HG03439 (cell line): ENCODE results near the gene OR51G1.
"Not testable (repeated sequence)": the region's sequence is repeated elsewhere in the genome, so short reads cannot be mapped to it uniquely, and the experiment has no call there.

Source experiments
- ATAC-seq: cut with Tn5 transposase; IDR thresholded peaks from one replicate; pipeline ENCODE4 v1.9.1; 2021; ENCODE audit warnings: mild to moderate bottlenecking, moderate library complexity; ENCODE audit not compliant: unreplicated experiment

Gene OR51G1, protein sequence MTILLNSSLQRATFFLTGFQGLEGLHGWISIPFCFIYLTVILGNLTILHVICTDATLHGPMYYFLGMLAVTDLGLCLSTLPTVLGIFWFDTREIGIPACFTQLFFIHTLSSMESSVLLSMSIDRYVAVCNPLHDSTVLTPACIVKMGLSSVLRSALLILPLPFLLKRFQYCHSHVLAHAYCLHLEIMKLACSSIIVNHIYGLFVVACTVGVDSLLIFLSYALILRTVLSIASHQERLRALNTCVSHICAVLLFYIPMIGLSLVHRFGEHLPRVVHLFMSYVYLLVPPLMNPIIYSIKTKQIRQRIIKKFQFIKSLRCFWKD

GRCh38 chr11:4924239-4924638 lies at the start of gene OR51G1:
OR51G1 (minus strand) TSS chr11:4924339; CDS start chr11:4924339, 0 bp downstream.
- ATAC-seq, result no peak

GRCh38 chr11:4962816-4963215 lies 38.7 kb upstream of the OR51G1 start:
- no peak for ATAC-seq

GRCh38 chr11:4960877-4961276 lies 36.7 kb upstream of the OR51G1 start:
- no peak for ATAC-seq

- no peak for ATAC-seq
These were observed 33.3 kb upstream of the OR51G1 start for GRCh38 chr11:4957396-4957795.

DNA sequence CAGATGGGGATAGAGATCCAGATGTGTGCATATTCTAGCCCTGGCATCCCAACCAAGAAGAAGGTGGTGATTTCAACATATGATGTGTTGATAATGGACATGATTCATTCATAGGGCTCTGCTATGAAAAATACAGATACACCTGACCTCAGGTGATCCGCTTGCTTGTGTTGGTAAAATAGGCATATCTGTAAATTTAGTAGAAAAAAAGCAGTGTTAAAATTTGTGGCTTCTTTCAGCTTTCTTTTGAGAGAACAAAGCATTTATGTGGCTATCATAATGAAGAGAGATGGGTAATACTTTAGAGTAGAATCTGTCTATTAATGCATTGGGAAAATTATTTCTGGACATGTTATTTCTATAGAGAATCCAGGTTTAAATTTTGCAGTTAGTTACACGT lies 31.5 kb upstream of the OR51G1 start, which contains the start of gene OR51A2:
Gene OR51A2 (minus strand): TSS at position 101 of the 400 bp plus-strand sequence. CDS start 0 bp downstream, at position 101.
- not testable (repeated sequence) for ATAC-seq

DNA sequence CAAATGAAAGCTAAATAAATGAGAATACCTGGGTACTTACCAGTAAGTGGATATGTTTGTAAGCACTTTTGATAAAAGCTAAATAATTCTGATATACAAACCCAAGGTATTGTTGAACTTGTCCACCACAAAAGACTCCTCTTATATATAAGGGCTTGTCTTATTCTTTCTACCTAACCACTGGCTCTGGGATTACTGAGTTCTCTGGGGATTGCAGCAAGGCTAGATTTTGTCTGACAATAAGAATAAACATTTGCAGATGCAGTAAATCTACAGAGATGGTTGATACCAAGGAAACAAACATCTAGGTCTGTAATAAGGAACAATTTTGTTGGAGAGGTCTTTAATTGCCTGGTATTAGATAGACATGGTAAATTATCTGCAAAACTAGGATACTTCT lies 23.4 kb upstream of the OR51G1 start, which contains the start of gene OR51A4:
Gene OR51A4 (minus strand): TSS at position 101 of the 400 bp plus-strand sequence. CDS start 505 bp downstream, outside the sequence.
- ATAC-seq, result no peak

GRCh38 chr11:4936745-4937144 lies 12.6 kb upstream of the OR51G1 start:
- ATAC-seq, result no peak

GRCh38 chr11:4932751-4933150 lies 8.6 kb upstream of the OR51G1 start:
- ATAC-seq, result no peak

DNA sequence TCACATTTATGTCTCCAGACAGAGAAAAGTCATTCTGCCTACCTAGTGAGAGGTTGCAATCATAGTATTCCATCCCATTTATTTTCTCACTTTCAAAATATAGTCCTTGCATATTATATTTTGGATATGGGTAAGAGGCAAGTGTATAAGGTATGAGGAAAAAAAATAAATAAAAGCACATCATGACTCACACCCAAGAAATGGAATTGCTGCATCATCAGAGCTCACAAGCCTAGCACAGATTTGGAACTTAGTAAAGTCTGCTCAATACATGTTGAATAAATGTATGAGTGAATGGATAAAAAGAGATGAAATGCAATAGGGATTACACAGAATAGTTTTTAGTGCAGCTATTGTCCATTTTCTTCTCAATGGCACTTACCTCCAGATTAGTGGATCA lies 2.5 kb upstream of the OR51G1 start:
- ATAC-seq, result no peak

- no peak for ATAC-seq
These were observed 1.8 kb downstream of the OR51G1 start for GRCh38 chr11:4922304-4922703.

DNA sequence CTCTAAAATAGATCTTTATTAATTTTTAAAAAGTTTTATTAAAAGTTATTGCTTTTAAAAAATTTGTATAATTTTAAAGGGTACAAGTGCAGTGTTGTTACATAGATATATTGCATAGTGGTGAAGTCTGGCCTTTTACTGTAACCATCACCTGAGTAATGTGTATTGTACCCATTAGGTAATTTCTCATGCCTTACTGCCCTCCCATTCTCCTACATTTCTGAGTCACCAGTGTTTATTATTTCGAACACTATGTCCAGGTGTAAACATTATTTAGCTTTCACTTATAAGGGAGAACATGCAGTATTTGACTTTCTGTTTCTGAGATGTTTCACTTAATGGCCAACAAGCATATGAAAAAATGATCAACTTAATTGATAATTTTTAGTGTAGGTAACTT lies 2.3 kb downstream of the OR51G1 start:
- no peak for ATAC-seq

DNA sequence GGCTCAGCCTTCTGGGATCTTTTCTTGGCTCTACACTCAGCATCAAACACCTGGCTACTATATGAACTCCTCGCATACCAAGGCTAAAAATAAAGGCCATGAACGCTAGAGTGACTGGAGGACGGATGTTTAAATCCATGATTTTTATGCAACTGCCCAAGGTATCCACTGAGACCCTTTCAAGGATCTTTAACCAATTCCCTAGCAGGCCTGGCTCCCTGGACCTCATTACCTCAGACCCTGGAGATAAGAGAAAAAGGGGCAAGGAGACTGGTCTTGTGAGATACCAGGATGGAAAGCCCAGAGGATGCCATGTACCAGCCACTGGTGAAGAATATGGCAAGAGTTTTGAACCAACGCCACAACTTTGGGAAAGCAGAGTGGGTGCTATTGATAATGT lies 4.9 kb downstream of the OR51G1 start, which contains the start of gene OR51G2:
Gene OR51G2 (minus strand): TSS at position 101 of the 400 bp plus-strand sequence. CDS start 3,687 bp downstream, outside the sequence.
- no peak for ATAC-seq

DNA sequence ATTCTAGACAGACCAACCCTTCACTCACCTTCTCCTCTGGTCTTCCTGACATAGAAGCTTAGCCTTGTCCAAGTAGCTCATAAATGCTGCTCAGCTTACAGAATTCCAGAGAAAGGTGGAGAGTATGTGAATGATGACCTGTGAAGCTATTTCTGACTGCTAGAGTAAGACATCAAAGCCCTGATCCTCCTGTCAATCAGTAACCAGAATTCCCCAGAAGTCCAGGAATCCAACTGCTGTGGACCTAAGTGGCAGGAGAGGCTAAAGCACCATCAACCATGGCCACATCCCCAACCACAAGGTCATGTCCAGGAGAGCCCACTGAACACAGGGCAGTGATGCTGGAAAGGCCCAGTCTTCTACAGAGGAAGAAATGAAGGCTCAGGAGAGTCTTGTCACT lies 7.6 kb downstream of the OR51G1 start:
- ATAC-seq, result no peak

- ATAC-seq, result no peak
These were observed 20.7 kb downstream of the OR51G1 start, which contains the start of gene OR51A7 for GRCh38 chr11:4903484-4903883. OR51A7 (plus strand) TSS chr11:4903783; CDS start chr11:4907370, 3,587 bp downstream.

DNA sequence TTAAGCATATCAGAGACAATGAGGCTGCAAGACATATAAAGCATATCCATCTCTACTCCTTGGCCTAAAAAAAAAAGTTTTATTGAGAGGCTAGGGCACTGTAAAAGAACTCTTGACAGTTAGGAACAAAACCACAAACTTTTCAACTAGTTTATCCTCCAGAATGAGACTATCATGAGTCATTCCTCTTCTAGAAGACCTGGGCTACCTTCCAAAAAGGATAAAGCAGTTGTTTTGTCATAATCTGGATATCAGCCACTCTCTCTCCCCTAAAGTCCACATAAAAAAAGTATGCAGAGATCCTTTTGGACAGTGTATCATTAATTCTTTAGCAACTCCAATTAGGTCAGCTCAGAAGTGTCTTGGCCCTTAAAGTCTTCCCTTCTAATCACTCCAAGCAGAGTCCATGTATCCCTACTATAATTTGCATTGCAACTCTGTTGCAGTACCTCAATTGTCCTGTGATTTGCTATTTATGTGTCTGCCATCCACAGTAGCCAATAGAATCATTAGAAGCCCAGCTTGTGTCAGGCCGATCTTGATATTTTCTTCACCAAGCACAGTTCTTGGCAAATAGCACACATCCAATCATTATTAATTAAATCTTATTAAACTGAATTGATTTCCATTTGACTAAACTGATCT lies 32.0 kb downstream of the OR51G1 start:
- ATAC-seq, result no peak

- no peak for ATAC-seq
These were observed 33.9 kb downstream of the OR51G1 start for GRCh38 chr11:4890279-4890678.

DNA sequence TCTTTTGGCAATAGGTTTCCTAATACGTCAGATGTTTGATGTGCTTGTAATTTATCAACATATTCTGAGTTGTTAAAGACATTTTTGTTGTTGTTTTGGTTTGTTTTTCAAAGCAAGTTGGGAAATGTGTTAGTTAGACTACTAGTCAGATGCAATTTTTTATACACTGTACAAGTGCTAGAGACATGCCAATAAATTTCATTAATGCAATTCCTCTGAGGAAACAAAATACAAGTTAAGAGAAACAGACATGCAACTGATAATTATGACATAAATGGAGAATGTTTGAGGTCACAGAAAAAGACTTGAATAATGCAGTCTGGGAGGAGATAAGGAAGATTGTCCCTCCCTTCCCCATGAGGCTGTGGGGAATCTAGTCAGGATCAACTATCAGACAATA lies 36.5 kb downstream of the OR51G1 start:
- ATAC-seq, result no peak

DNA sequence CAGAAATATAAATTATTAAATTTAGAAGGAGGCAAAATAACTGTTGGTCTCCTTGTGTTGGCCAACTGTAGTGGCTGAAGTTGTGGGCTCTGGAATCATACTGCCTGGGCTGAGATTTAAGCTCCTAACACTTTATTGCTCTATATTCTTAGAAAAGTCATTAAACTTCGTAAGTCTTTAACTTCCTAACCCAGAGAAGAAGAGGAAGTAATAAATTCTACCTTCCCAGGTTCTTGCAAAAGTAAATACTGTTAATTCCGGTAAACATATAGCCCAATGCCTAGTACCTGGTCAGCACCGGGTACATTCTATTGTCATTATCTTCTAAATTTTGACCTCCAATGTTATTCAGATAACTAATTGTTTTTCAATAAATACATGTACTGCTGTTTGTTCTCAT lies 38.0 kb downstream of the OR51G1 start:
- no peak for ATAC-seq

- ATAC-seq, result no peak
These were observed 39.8 kb downstream of the OR51G1 start for GRCh38 chr11:4884361-4884760.

- no peak for ATAC-seq
These were observed 41.6 kb downstream of the OR51G1 start for GRCh38 chr11:4882543-4882942.

- no peak for ATAC-seq
These were observed 42.2 kb downstream of the OR51G1 start, which contains the start of gene OR51T1 for GRCh38 chr11:4881860-4882500. OR51T1 (plus strand) TSS chr11:4881900; CDS start chr11:4881900, 0 bp downstream.
